ENCODE measurements around the gene PLK5.

The PLK5 gene

GRCh38 chr19:1510442-1510806 is 13.5 kb upstream of the PLK5 start:
- DNase-seq (ENCODE audit: low read depth): no peak
- no peak overlapping the region for H3K4me3 ChIP-seq (ENCODE audit: low read depth, low read length)
- no peak for TF ChIP-seq POLR2A (IDR thresholded peaks at IDR 0.05; ENCODE audit: extremely low read depth, insufficient read length)
- TF ChIP-seq CTCF (IDR thresholded peaks at IDR 0.05; ENCODE audit: low read depth, low read length): no peak
- no peak for TF ChIP-seq MYC (IDR thresholded peaks at IDR 0.05; ENCODE audit: low read depth, low read length)
- TF ChIP-seq, protein P1, sequence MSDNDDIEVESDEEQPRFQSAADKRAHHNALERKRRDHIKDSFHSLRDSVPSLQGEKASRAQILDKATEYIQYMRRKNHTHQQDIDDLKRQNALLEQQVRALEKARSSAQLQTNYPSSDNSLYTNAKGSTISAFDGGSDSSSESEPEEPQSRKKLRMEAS (IDR thresholded peaks at IDR 0.05; ENCODE audit: low read depth, low read length): no peak

- H3K4me3 ChIP-seq (ENCODE audit: low read depth, low read length): no peak overlapping the region
- TF ChIP-seq MYC (IDR thresholded peaks at IDR 0.05; ENCODE audit: low read depth, low read length) (no peak), POLR2A (IDR thresholded peaks at IDR 0.05; ENCODE audit: extremely low read depth, insufficient read length) (no peak), CTCF (IDR thresholded peaks at IDR 0.05; ENCODE audit: low read depth, low read length) (no peak)
- TF ChIP-seq, protein P1 (IDR thresholded peaks at IDR 0.05; ENCODE audit: low read depth, low read length): no peak
- no peak for DNase-seq (ENCODE audit: low read depth)
Observed at GRCh38 chr19:1510807-1511206, 13.1 kb upstream of the PLK5 start.

- TF ChIP-seq CTCF (IDR thresholded peaks at IDR 0.05; ENCODE audit: low read depth, low read length) (no peak), MYC (IDR thresholded peaks at IDR 0.05; ENCODE audit: low read depth, low read length) (no peak), POLR2A (IDR thresholded peaks at IDR 0.05; ENCODE audit: extremely low read depth, insufficient read length) (no peak)
- TF ChIP-seq, protein P1 (IDR thresholded peaks at IDR 0.05; ENCODE audit: low read depth, low read length): no peak
- H3K4me3 ChIP-seq (ENCODE audit: low read depth, low read length): no peak overlapping the region
- DNase-seq (ENCODE audit: low read depth): no peak
Observed at GRCh38 chr19:1511318-1512317, 12.3 kb upstream of the PLK5 start.

DNA sequence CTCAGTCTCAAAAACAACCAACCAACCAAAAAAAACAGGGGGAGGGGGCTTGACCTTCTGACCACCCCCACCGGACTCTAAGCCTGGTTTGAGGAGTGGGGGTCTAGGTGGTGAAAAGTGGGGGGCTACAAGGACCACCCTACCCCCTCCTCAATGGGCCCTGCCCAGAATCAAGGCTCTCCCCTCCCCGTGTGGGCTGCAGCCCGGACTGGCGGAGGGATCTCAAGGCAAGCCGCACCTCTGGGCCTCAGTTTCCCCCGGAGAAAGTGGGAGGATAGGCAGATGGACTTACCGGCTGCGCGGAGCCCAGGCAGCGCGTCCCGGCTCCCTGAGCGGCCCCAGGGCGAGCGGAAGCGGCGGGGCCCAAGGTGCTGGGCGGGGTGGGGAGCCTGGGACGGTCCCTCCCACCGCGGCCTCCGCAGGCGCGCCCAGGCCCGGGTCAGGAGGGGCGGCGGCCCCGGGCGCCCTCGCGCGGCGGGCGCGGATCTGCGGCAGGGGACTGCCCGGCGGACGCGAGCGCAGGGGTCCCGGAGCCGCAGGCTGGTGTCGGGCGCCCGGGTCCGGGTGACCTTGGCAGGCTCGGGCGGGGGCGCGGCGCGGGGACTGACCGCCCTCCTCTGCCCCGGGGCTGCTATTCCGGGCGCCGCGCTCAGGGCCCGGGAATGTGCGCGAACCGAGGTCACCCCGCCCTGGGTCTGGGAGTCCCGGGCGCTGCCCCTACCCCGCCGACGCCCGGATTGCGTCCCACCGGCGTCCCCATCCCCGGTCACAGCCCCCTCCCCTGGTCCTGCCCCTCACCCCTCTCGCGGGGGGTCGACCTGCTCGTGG is 11.0 kb upstream of the PLK5 start, which contains the start of gene ADAMTSL5:
Gene ADAMTSL5 (minus strand): TSS at position 349 of the 828 bp plus-strand sequence. CDS start 2,076 bp downstream, outside the sequence.
- DNase-seq (ENCODE audit: low read depth): peak; percentile 74
- H3K4me3 ChIP-seq (ENCODE audit: low read depth, low read length): no peak within 1 kb of the TSS
- TF ChIP-seq, protein P1 (IDR thresholded peaks at IDR 0.05; ENCODE audit: low read depth, low read length): no peak
- TF ChIP-seq POLR2A (IDR thresholded peaks at IDR 0.05; ENCODE audit: extremely low read depth, insufficient read length) (no peak), MYC (IDR thresholded peaks at IDR 0.05; ENCODE audit: low read depth, low read length) (no peak)

- TF ChIP-seq POLR2A (IDR thresholded peaks at IDR 0.05; ENCODE audit: extremely low read depth, insufficient read length) (no peak), CTCF (IDR thresholded peaks at IDR 0.05; ENCODE audit: low read depth, low read length) (peak; percentile 54), MYC (IDR thresholded peaks at IDR 0.05; ENCODE audit: low read depth, low read length) (no peak)
- TF ChIP-seq, protein P1 (IDR thresholded peaks at IDR 0.05; ENCODE audit: low read depth, low read length): no peak
- DNase-seq (ENCODE audit: low read depth): peak; percentile 58
- no peak overlapping the region for H3K4me3 ChIP-seq (ENCODE audit: low read depth, low read length)
Observed at GRCh38 chr19:1513499-1514294, 10.2 kb upstream of the PLK5 start.

Measured in NB4 (cell line).